GM12878 (cell line): Measurements from ENCODE around the gene DNAH1. TPM values are rescaled to one million over a fixed set of nuclear protein-coding genes. Genes with fewer than 3 reads are reported as not detected.

ENCODE experiments used
- ASH2L ChIP-seq: fragments of 300-600, 200-600 bp; sonication (generic); IDR thresholded peaks from 2 replicates; pipeline ENCODE4 v1.6.1; 2017; ENCODE audit warnings: low read depth, mild to moderate bottlenecking, borderline replicate concordance
- CUX1 ChIP-seq: IDR thresholded peaks from 2 replicates; pipeline ENCODE4 v1.6.1; 2012; ENCODE audit warnings: improper control_type of control experiment, low read depth, low read length; ENCODE audit not compliant: insufficient replicate concordance
- TCF12 ChIP-seq: IDR thresholded peaks from 2 replicates; pipeline ENCODE4 v1.6.1; 2011; ENCODE audit warnings: low read depth, mild to moderate bottlenecking, low read length
- ZBTB4 ChIP-seq: fragments of 450-650 bp; formaldehyde crosslinking; IDR thresholded peaks from 2 replicates; pipeline ENCODE4 v1.4.0; 2022; ENCODE audit warnings: mild to moderate bottlenecking, moderate library complexity
- polyA plus RNA-seq, 11 experiments: library from polyadenylated mRNA; depleted of rRNA in 4 of 11; unstranded in 6 of 11; stranded (reverse) in 5 of 11; fragments of >200 nt; fragmentation: Nextera tagmentation in 4 of 11; fragmentation: Illumina TruSeq in 1 of 11; extraction: Ambion mirVana in 4 of 11; extraction: Trizol in 1 of 11; gene quantifications; 1 replicate in 1 of 11; 2 replicates in 10 of 11; pipeline versions ENCODE4 v1.2.1 to v1.2.3, GENCODE V29; 2011 to 2016; ENCODE audit warnings: inconsistent platforms in 2 of 11, missing spikeins in 2 of 11, low read depth in 1 of 11
- total RNA-seq, 4 experiments: library from RNA; depleted of rRNA in 3 of 4; stranded (reverse); fragments of >200 nt in 3 of 4; fragmentation: Illumina TruSeq in 1 of 4; extraction: Trizol in 1 of 4; gene quantifications; 2 replicates each; pipeline versions ENCODE4 v1.2.1 to v1.2.3, GENCODE V29; 2013 to 2021

DNAH1 gene
- total and polyA plus RNA-seq, 10 of the 15 experiments (the other 5 are each of a cell fraction or from before 2014, with no cell fraction given): 0.31 to 5.8 (median 2.7) TPM

GRCh38 chr3:52306978-52307377, 9.1 kb upstream of the DNAH1 start (continued):
- TF ChIP-seq CUX1 (no peak), ASH2L (no peak), ZBTB4 (CRISPR knock-in tag) (no peak), TCF12 (no peak)
- TF ChIP-seq, all 136 proteins: peak for 0
